Measurements from ENCODE around the gene TRA2A. TPM values are rescaled to one million over a fixed set of nuclear protein-coding genes. Genes with fewer than 3 reads are reported as not detected.
A peak's percentile ranks its signal among the peaks of the same experiment; 100 is the strongest.

TRA2A gene
- total RNA-seq, 2 donors from 2014 or later, result 26.2 to 35.6 TPM

DNA sequence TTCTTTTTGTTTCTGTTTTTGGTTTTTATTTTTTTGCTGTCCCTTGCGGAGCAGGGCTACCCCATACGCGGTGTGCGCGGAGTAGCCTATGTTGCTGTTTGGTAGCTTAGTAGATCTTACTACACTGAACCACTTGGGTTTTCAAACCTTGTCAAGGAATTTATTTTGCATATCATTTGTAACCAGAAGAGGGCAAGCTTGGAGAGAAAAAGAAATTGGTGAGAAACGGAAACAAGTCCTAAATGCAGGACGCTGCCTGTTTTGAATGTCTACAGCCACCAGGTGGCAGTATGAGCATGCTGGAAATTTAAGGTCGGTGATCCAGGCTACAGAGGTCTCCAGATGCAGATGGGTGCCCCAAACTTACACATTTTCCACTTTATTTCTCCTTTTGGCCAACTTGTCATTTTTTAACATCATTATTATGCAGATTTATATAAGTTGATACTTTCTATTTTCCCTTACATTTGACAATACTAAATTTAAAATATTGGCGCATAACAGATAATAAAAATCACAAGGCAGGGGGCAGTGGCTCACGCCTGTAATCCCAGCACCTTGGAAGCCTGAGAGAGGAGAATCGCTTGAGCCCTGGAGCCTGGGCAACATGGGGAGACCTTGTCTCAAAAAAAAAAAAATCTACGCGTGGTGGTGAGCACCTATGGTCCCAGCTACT lies 15.3 kb upstream of the TRA2A start:
- 28 to 37% methylated on average over 13 of the region's 13 CpGs for WGBS, 2 donors
- Histone ChIP-seq H3K9me3 (no peaks in the 10 kb centered on the region), H3K27ac (no peak overlapping the region), H3K4me1 (no peaks in the 10 kb centered on the region), H3K27me3 (no peaks in the 10 kb centered on the region), H3K36me3 (replicated peaks in 1 of 2; ENCODE audit: insufficient read depth in 1 of 2, low read depth in 2 of 2) (no peaks in the 10 kb centered on the region), H3K4me3 (no peak overlapping the region)
- peak; percentile 78 to 88 (median 82) for DNase-seq
- intact Hi-C loops (cut with DNase I), result no loop called here
- no peak for TF ChIP-seq POLR2A (IDR thresholded peaks at IDR 0.05)
- TF ChIP-seq, protein P1, sequence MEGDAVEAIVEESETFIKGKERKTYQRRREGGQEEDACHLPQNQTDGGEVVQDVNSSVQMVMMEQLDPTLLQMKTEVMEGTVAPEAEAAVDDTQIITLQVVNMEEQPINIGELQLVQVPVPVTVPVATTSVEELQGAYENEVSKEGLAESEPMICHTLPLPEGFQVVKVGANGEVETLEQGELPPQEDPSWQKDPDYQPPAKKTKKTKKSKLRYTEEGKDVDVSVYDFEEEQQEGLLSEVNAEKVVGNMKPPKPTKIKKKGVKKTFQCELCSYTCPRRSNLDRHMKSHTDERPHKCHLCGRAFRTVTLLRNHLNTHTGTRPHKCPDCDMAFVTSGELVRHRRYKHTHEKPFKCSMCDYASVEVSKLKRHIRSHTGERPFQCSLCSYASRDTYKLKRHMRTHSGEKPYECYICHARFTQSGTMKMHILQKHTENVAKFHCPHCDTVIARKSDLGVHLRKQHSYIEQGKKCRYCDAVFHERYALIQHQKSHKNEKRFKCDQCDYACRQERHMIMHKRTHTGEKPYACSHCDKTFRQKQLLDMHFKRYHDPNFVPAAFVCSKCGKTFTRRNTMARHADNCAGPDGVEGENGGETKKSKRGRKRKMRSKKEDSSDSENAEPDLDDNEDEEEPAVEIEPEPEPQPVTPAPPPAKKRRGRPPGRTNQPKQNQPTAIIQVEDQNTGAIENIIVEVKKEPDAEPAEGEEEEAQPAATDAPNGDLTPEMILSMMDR (IDR thresholded peaks at IDR 0.05), result peak; percentile 78 to 99 (median 98)
- peak; percentile 90 for ATAC-seq

- ATAC-seq (no peak), DNase-seq (no peak)
- no peak overlapping the region for H3K4me3 ChIP-seq
- H3K27me3 ChIP-seq, result no peaks in the 10 kb centered on the region
- no peaks in the 10 kb centered on the region for H3K36me3 ChIP-seq (replicated peaks in 1 of 2; ENCODE audit: insufficient read depth in 1 of 2, low read depth in 2 of 2)
- H3K9me3 ChIP-seq, result no peaks in the 10 kb centered on the region
- 74 to 75% methylated on average over 1 of the region's 1 CpG for WGBS, 2 donors
- TF ChIP-seq, protein P1 (IDR thresholded peaks at IDR 0.05), result no peak
- TF ChIP-seq POLR2A (IDR thresholded peaks at IDR 0.05), result no peak
- intact Hi-C loops (cut with DNase I), result no loop called here
- no peak overlapping the region for H3K27ac ChIP-seq
- H3K4me1 ChIP-seq, result no peaks in the 10 kb centered on the region
Observed at GRCh38 chr7:23545493-23545892, 13.7 kb upstream of the TRA2A start.

- ATAC-seq, result no peak
- H3K4me3 ChIP-seq, result no peak overlapping the region
- H3K9me3 ChIP-seq, result no peaks in the 10 kb centered on the region
- H3K27me3 ChIP-seq, result no peaks in the 10 kb centered on the region
- TF ChIP-seq, protein P1 (IDR thresholded peaks at IDR 0.05), result peak in 4 of 7 experiments; percentile 20 to 33 (median 26)
- no peak for TF ChIP-seq POLR2A (IDR thresholded peaks at IDR 0.05)
- 17 to 30% methylated on average over 2 of the region's 2 CpGs for WGBS, 2 donors
- no peak overlapping the region for H3K27ac ChIP-seq
- intact Hi-C loops (cut with DNase I), result no loop called here
- peak in 1 of 4 donors; percentile 8 for DNase-seq
- H3K4me1 ChIP-seq, result no peaks in the 10 kb centered on the region
- H3K36me3 ChIP-seq (replicated peaks in 1 of 2; ENCODE audit: insufficient read depth in 1 of 2, low read depth in 2 of 2), result no peaks in the 10 kb centered on the region
Observed at GRCh38 chr7:23544913-23545354, 13.2 kb upstream of the TRA2A start.

- ATAC-seq, result no peak
- WGBS, 2 donors, result 99 to 100% methylated on average over 3 of the region's 3 CpGs
- intact Hi-C loops (cut with DNase I), result no loop called here
- no peak overlapping the region for H3K27ac ChIP-seq
- H3K36me3 ChIP-seq (replicated peaks in 1 of 2; ENCODE audit: insufficient read depth in 1 of 2, low read depth in 2 of 2), result no peaks in the 10 kb centered on the region
- H3K4me3 ChIP-seq, result no peak overlapping the region
- H3K27me3 ChIP-seq, result no peaks in the 10 kb centered on the region
- no peaks in the 10 kb centered on the region for H3K9me3 ChIP-seq
- TF ChIP-seq POLR2A (IDR thresholded peaks at IDR 0.05), result no peak
- TF ChIP-seq, protein P1 (IDR thresholded peaks at IDR 0.05), result no peak
- DNase-seq, result no peak
- H3K4me1 ChIP-seq, result no peaks in the 10 kb centered on the region
Observed at GRCh38 chr7:23542752-23543151, 11.0 kb upstream of the TRA2A start.

- H3K4me3 ChIP-seq, result no peak overlapping the region
- ATAC-seq (no peak), DNase-seq (no peak)
- no peaks in the 10 kb centered on the region for H3K4me1 ChIP-seq
- H3K27me3 ChIP-seq, result no peaks in the 10 kb centered on the region
- 54 to 57% methylated on average over 4 of the region's 4 CpGs for WGBS, 2 donors
- H3K36me3 ChIP-seq (replicated peaks in 1 of 2; ENCODE audit: insufficient read depth in 1 of 2, low read depth in 2 of 2), result no peaks in the 10 kb centered on the region
- no peaks in the 10 kb centered on the region for H3K9me3 ChIP-seq
- no peak overlapping the region for H3K27ac ChIP-seq
- no peak for TF ChIP-seq POLR2A (IDR thresholded peaks at IDR 0.05)
- TF ChIP-seq, protein P1 (IDR thresholded peaks at IDR 0.05), result no peak
- intact Hi-C loops (cut with DNase I), result no loop called here
Observed at GRCh38 chr7:23539494-23539907, 7.7 kb upstream of the TRA2A start.
